Hindlimb muscle (tissue), 1 donor: Measurements from ENCODE around the gene DKK1. TPM values are rescaled to one million over a fixed set of nuclear protein-coding genes. Genes with fewer than 3 reads are reported as not detected.

Experiments
- DNase-seq: peaks from one replicate; pipeline ENCODE4 v3.0.0-alpha.2; 2013
- polyA plus RNA-seq: library from polyadenylated mRNA; unstranded; fragments of 120-200 nt; gene quantifications from one replicate; pipeline ENCODE4 v1.2.1, GENCODE V29; 2013; ENCODE audit not compliant: insufficient read length

The DKK1 gene
- polyA plus RNA-seq: 0.44 TPM

GRCh38 chr10:52313933-52314821 is at the start of gene DKK1:
TSS of gene DKK1 (plus strand) at chr10:52314281. CDS start at chr10:52314435, 154 bp downstream.
- peak; percentile 14 for DNase-seq

GRCh38 chr10:52265131-52265926 is 48.8 kb upstream of the DKK1 start:
- no peak for DNase-seq

- no peak for DNase-seq
Measured at GRCh38 chr10:52266858-52267257, 47.2 kb upstream of the DKK1 start.

- no peak for DNase-seq
Measured at GRCh38 chr10:52268790-52269189, 45.3 kb upstream of the DKK1 start.

- no peak for DNase-seq
Measured at GRCh38 chr10:52269233-52269632, 44.8 kb upstream of the DKK1 start.

GRCh38 chr10:52276163-52276562 is 37.9 kb upstream of the DKK1 start:
- DNase-seq: no peak

- no peak for DNase-seq
Measured at GRCh38 chr10:52276986-52277385, 37.1 kb upstream of the DKK1 start.

- no peak for DNase-seq
Measured at GRCh38 chr10:52279546-52279945, 34.5 kb upstream of the DKK1 start.

GRCh38 chr10:52280051-52280450 is 34.0 kb upstream of the DKK1 start:
- DNase-seq: no peak

GRCh38 chr10:52283174-52283573 is 30.9 kb upstream of the DKK1 start:
- no peak for DNase-seq

- DNase-seq: no peak
Measured at GRCh38 chr10:52284416-52285013, 29.6 kb upstream of the DKK1 start.

GRCh38 chr10:52287866-52288265 is 26.2 kb upstream of the DKK1 start:
- no peak for DNase-seq

- no peak for DNase-seq
Measured at GRCh38 chr10:52297747-52298146, 16.3 kb upstream of the DKK1 start.

- DNase-seq: no peak
Measured at GRCh38 chr10:52300599-52301277, 13.3 kb upstream of the DKK1 start.

- peak; percentile 61 for DNase-seq
Measured at GRCh38 chr10:52308251-52309031, 5.6 kb upstream of the DKK1 start.

- no peak for DNase-seq
Measured at GRCh38 chr10:52312942-52313255, 1.2 kb upstream of the DKK1 start.

- DNase-seq: peak; percentile 4
Measured at GRCh38 chr10:52313256-52313932, 687 bp upstream of the DKK1 start.

- DNase-seq: peak; percentile 1
Measured at GRCh38 chr10:52314822-52315552, 906 bp downstream of the DKK1 start.

GRCh38 chr10:52316001-52316400 is 1.9 kb downstream of the DKK1 start:
- no peak for DNase-seq

GRCh38 chr10:52316500-52316899 is 2.4 kb downstream of the DKK1 start:
- DNase-seq: no peak
